Activated naive CD4-positive, alpha-beta T cell treated with anti-CD3 and anti-CD28 coated beads for 36 hours (primary cell): ENCODE data around the gene PGM3. TPM values are rescaled to one million over a fixed set of nuclear protein-coding genes. Genes with fewer than 3 reads are reported as not detected.

ENCODE experiments used
- CTCF ChIA-PET: fragments of 350-600 bp; sonication (Branson Sonifier 250); formaldehyde crosslinking; loops from one replicate; lab custom pipeline; 2021; ENCODE audit warnings: antibody characterized with exemption; lab: Charles Lee
- DNase-seq: peaks from one replicate; pipeline ENCODE4 v3.0.0-alpha.2; 2020
- H3K27ac Mint-ChIP-seq: one replicate; pipeline ENCODE4 v1.8.0; 2021; ENCODE audit warnings: mild to moderate bottlenecking, mixed read lengths
- H3K27me3 Mint-ChIP-seq: one replicate; pipeline ENCODE4 v1.8.0; 2021; ENCODE audit warnings: low read depth, mixed read lengths
- H3K36me3 Mint-ChIP-seq: one replicate; pipeline ENCODE4 v1.8.0; 2021; ENCODE audit warnings: low read depth, mixed read lengths
- H3K4me1 Mint-ChIP-seq: one replicate; pipeline ENCODE4 v1.8.0; 2021; ENCODE audit warnings: low read depth, mixed read lengths
- H3K4me3 Mint-ChIP-seq: one replicate; pipeline ENCODE4 v1.8.0; 2021; ENCODE audit warnings: mild to moderate bottlenecking, moderate library complexity, mixed read lengths
- H3K9me3 Mint-ChIP-seq: one replicate; pipeline ENCODE4 v1.8.0; 2021; ENCODE audit warnings: mixed read lengths
- intact Hi-C: fragments of 100-400 bp; cut with micrococcal nuclease; formaldehyde crosslinking; loops from one replicate; pipeline ENCODE4 v1.15.1; 2023
- total RNA-seq, 2 experiments: library from RNA; stranded (reverse); gene quantifications; one replicate each; pipeline ENCODE4 v1.2.3, GENCODE V29; 2021

Gene PGM3, protein sequence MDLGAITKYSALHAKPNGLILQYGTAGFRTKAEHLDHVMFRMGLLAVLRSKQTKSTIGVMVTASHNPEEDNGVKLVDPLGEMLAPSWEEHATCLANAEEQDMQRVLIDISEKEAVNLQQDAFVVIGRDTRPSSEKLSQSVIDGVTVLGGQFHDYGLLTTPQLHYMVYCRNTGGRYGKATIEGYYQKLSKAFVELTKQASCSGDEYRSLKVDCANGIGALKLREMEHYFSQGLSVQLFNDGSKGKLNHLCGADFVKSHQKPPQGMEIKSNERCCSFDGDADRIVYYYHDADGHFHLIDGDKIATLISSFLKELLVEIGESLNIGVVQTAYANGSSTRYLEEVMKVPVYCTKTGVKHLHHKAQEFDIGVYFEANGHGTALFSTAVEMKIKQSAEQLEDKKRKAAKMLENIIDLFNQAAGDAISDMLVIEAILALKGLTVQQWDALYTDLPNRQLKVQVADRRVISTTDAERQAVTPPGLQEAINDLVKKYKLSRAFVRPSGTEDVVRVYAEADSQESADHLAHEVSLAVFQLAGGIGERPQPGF
- total RNA-seq: 10 to 100 TPM; 17.0 to 19.8 TPM

DNA sequence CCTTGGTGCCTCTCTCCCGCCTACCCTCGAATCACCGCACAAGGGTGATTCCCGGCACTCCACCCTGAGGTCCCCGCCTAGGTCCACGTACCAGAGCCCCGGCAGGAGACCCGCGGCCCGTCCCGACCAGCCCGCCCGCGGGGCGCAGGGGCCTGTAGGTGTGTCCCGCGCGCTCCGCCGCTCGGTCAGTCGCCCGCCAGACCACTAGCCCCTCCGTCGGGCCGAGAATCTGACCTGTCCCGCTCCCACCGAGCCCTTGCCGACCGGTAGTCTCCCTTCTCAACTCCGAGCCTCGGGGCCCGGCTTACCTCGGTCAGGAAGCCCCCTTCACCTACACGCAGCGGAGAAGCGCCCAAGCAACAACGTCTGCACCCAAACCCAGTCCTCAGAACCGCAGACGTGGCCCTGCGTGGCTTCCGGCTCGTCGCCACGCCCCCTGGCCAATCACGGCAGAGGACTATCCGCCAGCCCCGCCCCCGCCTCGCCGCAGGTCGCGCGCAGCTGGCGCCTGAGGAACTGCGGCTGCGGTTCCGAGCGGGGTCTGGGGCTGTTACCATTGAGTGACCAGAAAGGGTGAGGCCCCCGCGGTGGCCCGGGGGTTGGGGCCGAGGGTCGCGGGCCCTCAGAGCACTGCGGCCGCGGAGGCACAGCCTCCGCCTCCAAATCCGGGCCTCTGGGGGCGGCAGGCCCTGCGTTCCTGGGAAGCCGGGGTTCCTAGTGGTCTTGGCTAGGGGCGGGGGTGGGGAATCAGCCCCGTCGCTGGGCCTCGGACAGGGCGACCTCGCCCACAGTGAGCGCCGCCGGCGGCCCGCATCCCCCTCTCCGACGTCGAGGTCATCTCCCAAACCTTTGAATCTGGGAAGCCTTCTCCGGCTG is at the start of gene PGM3, which contains the start of gene RWDD2A:
Gene PGM3, minus strand, starts transcription at position 395 of the 876 bp plus-strand sequence. CDS start 2,253 bp downstream, outside the sequence.
Gene RWDD2A, plus strand, starts transcription at position 487 of the 876 bp plus-strand sequence. CDS start 1,095 bp downstream, outside the sequence.
- peak; percentile 91 for DNase-seq
- peaks cover 2% of the 10 kb centered on the region for H3K27me3 Mint-ChIP-seq
- peaks cover 38% of the 10 kb centered on the region for H3K4me1 Mint-ChIP-seq
- intact Hi-C loops: loop anchor here (1.0 kb wide), 5 partner anchors 22 to 1441 kb away; partner anchors contain the start of genes CYB5R4, DOP1A, IBTK and TENT5A
- CTCF ChIA-PET: interaction anchor here (8.4 kb wide), 1 partner anchor 127 kb away, joined by 68 read pairs; the partner anchor contains the start of genes DOP1A and UBE3D
- H3K4me3 Mint-ChIP-seq: peak within 1 kb of the TSS; percentile 96
- no peaks in the 10 kb centered on the region for H3K9me3 Mint-ChIP-seq
- peak within 1 kb of the TSS; percentile 89 for H3K27ac Mint-ChIP-seq
- peaks cover 16% of the 10 kb centered on the region for H3K36me3 Mint-ChIP-seq

DNA sequence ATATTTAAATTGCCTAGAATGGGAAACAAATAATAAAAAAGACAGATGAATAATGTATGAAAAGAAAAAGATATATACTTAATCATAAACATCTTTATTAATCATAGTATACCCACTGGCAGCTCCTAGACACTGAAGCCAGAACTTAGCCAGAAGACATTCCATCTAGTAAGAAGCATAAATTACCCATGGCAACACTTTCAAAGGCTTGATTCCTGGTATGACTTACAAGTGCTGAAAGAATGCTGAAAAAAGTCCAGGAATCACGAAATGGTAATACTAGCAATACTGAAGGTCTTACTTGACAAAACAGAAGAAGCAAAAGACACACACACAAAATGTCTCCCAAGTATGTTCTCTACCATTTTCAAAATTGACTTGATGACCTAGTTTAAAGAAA is 38.1 kb upstream of the PGM3 start:
- Mint-ChIP-seq H3K9me3 (no peaks in the 10 kb centered on the region), H3K27me3 (peaks cover 4% of the 10 kb centered on the region), H3K4me3 (no peak overlapping the region), H3K27ac (no peak overlapping the region), H3K36me3 (no peaks in the 10 kb centered on the region), H3K4me1 (no peaks in the 10 kb centered on the region)
- no peak for DNase-seq
- CTCF ChIA-PET: interaction anchor here (1.3 to 1.6 kb wide), 2 partner anchors 9 to 283 kb away, joined by 3 to 8 read pairs; no protein-coding TSS in a partner anchor
- intact Hi-C loops: no loop called here

DNA sequence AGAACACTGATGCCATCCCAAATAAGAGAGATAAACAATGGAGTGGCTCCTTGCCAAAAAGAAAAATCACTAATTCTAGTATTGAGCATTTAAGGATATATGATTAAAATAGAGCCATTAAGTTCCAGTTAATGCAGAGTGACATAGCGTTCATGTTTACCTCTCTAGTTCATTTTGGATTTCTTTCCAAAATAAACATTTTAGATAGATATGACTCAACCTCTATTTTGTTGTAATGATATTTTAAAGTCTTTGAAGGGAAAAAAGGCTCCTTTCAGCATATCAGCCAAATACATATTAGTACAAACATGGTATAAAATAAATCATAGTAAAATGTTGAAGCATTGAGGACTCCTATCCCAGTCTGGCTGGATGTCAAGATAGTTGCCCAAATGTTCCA is 33.5 kb upstream of the PGM3 start:
- Mint-ChIP-seq H3K27me3 (no peaks in the 10 kb centered on the region), H3K27ac (no peak overlapping the region), H3K9me3 (no peaks in the 10 kb centered on the region), H3K4me3 (no peak overlapping the region), H3K4me1 (no peaks in the 10 kb centered on the region), H3K36me3 (no peaks in the 10 kb centered on the region)
- DNase-seq: no peak
- CTCF ChIA-PET: interaction anchor here (1.0 kb wide), 1 partner anchor 286 kb away, joined by 3 read pairs; the partner anchor contains the start of gene PRSS35
- intact Hi-C loops: loop anchor here (10.0 kb wide), 1 partner anchor 208 kb away; the partner anchor contains the start of gene ME1

DNA sequence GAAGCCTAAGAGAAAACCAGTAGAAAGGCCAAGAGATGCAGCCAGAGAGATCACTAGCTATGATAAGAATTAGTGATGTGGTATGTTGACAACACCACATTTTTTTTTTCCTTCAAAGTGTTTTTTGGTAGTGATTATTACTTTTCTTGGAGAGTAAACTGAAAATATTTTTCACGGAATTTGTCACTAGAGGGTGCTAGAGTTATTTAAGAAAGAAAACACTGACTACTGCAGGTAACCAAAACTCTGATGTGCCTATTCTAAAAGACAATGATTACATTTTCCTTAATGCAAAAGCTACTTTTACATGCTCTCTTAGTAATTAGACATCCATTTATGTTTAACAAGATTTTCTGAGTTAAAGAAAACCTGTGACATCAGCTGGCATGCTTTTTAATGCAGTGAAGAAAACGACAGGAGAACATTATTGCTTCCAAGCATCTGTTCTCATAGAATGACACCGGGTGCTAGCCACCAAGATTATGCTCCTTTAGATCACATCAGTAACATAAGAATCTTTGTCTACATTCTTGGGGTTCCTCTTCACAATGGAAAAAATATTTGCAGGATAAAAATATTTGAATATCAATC is 28.9 kb upstream of the PGM3 start:
- Mint-ChIP-seq H3K27me3 (no peaks in the 10 kb centered on the region), H3K36me3 (no peaks in the 10 kb centered on the region), H3K4me3 (no peak overlapping the region), H3K4me1 (no peaks in the 10 kb centered on the region), H3K27ac (no peak overlapping the region), H3K9me3 (no peaks in the 10 kb centered on the region)
- CTCF ChIA-PET: interaction anchor here (0.6 to 6.4 kb wide), 24 partner anchors 9 to 904 kb away, joined by 3 to 130 read pairs (median 3); partner anchors contain the start of genes DOP1A, PRSS35 and UBE3D
- no peak for DNase-seq
- intact Hi-C loops: loop anchor here (1.0 to 10.0 kb wide), 3 partner anchors 213 to 999 kb away; partner anchors contain the start of gene ME1

DNA sequence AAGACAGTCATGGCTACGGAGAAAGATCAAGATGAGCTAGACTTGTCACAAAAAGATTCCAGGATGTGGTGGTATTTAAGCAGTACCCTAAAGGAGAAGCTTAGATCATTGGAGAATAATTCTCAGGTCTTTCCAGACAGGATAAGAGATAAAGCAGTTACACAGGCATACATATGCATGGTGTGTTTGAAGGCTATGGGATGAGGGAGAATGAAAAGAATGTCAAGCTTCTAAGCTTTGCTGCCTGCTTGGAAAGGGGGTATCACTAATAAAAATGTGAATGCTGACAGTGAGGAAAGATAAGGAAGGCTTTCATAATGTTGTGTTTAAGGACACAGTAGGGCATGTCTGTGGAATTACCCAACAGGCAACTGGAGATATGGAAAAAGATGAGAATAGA is 28.2 kb upstream of the PGM3 start:
- no peak overlapping the region for H3K27ac Mint-ChIP-seq
- no peak for DNase-seq
- intact Hi-C loops: loop anchor here (10.0 kb wide), 1 partner anchor 214 kb away; the partner anchor contains the start of gene ME1
- no peak overlapping the region for H3K4me3 Mint-ChIP-seq
- H3K9me3 Mint-ChIP-seq: no peaks in the 10 kb centered on the region
- H3K36me3 Mint-ChIP-seq: no peaks in the 10 kb centered on the region
- CTCF ChIA-PET: interaction anchor here (0.6 to 6.4 kb wide), 15 partner anchors 23 to 904 kb away, joined by 3 to 130 read pairs (median 3); partner anchors contain the start of genes DOP1A, PRSS35 and UBE3D
- no peaks in the 10 kb centered on the region for H3K4me1 Mint-ChIP-seq
- H3K27me3 Mint-ChIP-seq: no peaks in the 10 kb centered on the region

DNA sequence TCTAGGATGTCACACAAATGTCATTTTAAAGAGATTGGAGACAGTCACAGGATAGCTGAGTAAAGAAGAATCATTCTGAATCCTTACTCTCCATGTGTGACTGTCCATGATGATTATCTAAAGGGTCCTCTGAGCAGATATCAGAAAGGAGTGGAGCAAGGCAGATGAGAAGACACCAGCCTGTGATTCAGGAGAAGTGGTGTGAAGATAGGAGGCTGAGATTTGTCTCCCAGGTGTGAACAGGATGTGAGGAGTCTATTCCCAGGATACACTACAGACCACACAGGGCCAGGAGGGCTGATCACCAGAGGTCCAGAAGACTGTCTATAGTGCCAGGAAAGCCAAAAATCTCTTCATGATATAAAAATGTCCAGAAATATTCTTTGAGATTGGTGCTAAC is 27.1 kb upstream of the PGM3 start:
- intact Hi-C loops: loop anchor here (10.0 kb wide), 1 partner anchor 215 kb away; the partner anchor contains the start of gene ME1
- Mint-ChIP-seq H3K27me3 (no peaks in the 10 kb centered on the region), H3K27ac (no peak overlapping the region), H3K9me3 (no peaks in the 10 kb centered on the region), H3K36me3 (no peaks in the 10 kb centered on the region), H3K4me3 (no peak overlapping the region), H3K4me1 (no peaks in the 10 kb centered on the region)
- CTCF ChIA-PET: interaction anchor here (0.6 to 6.5 kb wide), 7 partner anchors 36 to 946 kb away, joined by 3 to 149 read pairs (median 12); partner anchors contain the start of genes DOP1A, PRSS35 and UBE3D
- no peak for DNase-seq

DNA sequence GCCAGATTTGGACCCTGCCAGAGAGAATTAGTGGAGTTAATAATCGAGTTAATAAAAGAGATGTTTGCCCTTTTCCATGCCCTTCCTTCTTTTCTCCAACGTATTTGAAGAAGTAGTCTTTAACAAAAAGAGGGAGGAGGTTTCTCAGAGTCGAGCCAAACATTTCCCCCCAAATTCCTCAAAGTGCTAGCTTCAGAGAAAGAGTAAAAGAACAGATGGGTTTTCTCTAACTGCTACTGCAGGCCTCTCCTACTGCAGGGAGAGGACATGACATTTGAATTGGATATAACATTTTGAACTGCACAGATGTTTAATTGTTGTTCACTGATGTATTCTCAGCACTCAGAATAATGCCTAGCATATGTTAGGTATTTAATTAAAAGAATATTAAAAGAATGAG is 25.6 kb upstream of the PGM3 start:
- intact Hi-C loops: no loop called here
- Mint-ChIP-seq H3K4me1 (no peaks in the 10 kb centered on the region), H3K27me3 (no peaks in the 10 kb centered on the region), H3K9me3 (no peaks in the 10 kb centered on the region), H3K4me3 (no peak overlapping the region), H3K27ac (no peak overlapping the region), H3K36me3 (no peaks in the 10 kb centered on the region)
- no peak for DNase-seq
- CTCF ChIA-PET: interaction anchor here (0.7 to 6.5 kb wide), 3 partner anchors 21 to 295 kb away, joined by 3 to 149 read pairs (median 130); partner anchors contain the start of genes DOP1A, PRSS35 and UBE3D

DNA sequence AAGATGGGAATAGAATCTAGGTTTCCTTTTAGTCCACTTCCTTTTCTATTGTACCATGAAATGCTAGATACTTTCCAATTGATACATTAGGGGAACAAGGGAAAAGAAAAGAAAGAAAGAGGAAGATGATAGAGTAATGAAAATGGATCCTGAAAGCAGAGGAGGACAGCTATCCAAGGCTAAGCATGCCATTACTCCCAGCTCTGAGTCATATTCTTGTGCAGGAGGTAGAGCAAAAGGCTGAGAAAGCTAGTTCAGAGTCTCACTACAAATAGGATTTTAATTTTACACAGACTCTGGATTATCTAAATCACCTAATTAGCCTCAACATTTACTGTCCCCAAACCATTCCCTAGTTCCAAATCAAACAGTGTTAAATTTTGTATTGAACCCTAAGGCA is 23.7 kb upstream of the PGM3 start:
- H3K4me3 Mint-ChIP-seq: no peak overlapping the region
- H3K9me3 Mint-ChIP-seq: no peaks in the 10 kb centered on the region
- intact Hi-C loops: no loop called here
- H3K27ac Mint-ChIP-seq: no peak overlapping the region
- CTCF ChIA-PET: interaction anchor here (1.0 to 6.5 kb wide), 6 partner anchors 9 to 965 kb away, joined by 3 to 149 read pairs (median 6); partner anchors contain the start of genes DOP1A, PRSS35 and UBE3D
- no peaks in the 10 kb centered on the region for H3K4me1 Mint-ChIP-seq
- no peaks in the 10 kb centered on the region for H3K27me3 Mint-ChIP-seq
- no peaks in the 10 kb centered on the region for H3K36me3 Mint-ChIP-seq
- no peak for DNase-seq

DNA sequence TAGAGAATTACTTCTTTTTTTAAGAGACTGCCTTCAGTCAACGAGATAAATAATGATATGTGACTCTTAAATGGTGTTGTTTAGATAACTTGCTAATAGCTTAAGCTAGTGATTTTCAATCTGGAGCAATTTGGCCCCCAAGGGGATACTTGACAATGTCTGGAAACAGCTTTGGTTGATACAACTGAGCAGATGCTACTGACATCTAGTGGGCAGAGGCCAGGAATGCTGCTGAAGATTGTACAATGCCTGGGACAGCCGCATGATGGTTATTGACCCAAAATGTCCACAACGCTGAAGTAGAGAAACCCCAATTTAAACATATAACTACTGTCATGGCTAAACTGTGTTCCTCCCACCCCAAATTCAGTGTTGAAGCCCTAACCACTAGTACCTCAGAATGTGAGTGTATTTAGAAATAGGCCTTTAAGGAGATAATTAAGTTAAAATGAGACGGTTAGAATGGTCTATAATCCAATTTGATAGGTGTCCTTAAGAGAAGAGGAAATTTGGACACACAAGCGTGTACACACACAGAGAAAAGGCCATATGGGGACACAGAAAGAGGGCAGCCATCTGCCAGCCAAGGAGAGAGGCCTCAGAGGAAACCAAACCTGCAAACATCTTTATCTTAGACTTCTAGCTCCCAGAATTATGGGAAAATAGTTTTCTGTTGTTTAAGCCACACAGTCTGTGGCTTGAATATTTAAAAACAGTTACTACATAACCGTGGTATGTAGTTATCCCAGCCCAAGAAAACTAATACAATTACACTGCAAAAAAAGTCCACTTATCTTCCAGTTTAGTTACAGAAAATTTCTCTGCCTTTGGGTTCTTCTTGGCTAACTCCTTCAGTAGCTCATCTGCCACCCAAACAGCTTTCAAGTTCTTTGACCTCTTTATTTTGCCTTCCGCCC is 22.3 kb upstream of the PGM3 start:
- H3K27me3 Mint-ChIP-seq: no peaks in the 10 kb centered on the region
- DNase-seq: peak; percentile 80
- CTCF ChIA-PET: interaction anchor here (0.6 to 6.5 kb wide), 18 partner anchors 8 to 964 kb away, joined by 3 to 149 read pairs (median 5); partner anchors contain the start of genes DOP1A, PRSS35 and UBE3D
- no peaks in the 10 kb centered on the region for H3K9me3 Mint-ChIP-seq
- H3K36me3 Mint-ChIP-seq: no peaks in the 10 kb centered on the region
- intact Hi-C loops: loop anchor here (1.0 kb wide), 3 partner anchors 22 to 944 kb away; partner anchors contain the start of genes DOP1A, PGM3 and RWDD2A
- H3K4me3 Mint-ChIP-seq: no peak overlapping the region
- no peak overlapping the region for H3K27ac Mint-ChIP-seq
- H3K4me1 Mint-ChIP-seq: no peaks in the 10 kb centered on the region

DNA sequence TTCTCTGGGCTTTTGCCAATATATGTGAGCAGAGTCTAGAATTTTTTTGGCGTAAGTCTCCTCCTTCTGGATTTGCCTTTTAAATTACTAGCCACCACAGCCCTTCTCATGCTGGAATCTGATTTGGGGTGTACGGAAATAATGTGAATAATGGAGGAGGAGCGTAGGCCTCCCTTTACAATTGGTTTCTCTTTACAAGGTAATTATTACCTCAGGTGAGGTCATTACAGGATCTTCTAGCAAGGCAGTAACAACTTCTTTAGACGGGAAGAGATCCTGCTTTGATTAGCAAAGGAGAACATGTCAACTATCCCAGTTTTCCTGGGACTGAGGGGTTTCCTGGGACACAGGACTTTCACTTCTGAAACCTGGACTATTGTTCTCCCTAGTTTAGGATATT is 9.0 kb upstream of the PGM3 start:
- Mint-ChIP-seq H3K27me3 (peaks cover 10% of the 10 kb centered on the region), H3K36me3 (peaks cover 1% of the 10 kb centered on the region), H3K4me3 (no peak overlapping the region), H3K27ac (no peak overlapping the region), H3K9me3 (no peaks in the 10 kb centered on the region), H3K4me1 (no peaks in the 10 kb centered on the region)
- intact Hi-C loops: no loop called here
- DNase-seq: no peak
- CTCF ChIA-PET: no interaction called here
